Right renal cortex interstitium (tissue), 3 donors: ENCODE measurements around the gene TYW3. TPM values are rescaled to one million over a fixed set of nuclear protein-coding genes. Genes with fewer than 3 reads are reported as not detected.

ENCODE experiments used
- DNase-seq, 3 donors: peaks; one replicate each; pipeline ENCODE4 v3.0.0-alpha.2; 2013; ENCODE audit warnings: low read depth in 3 of 3, low spot score in 2 of 3
- polyA plus RNA-seq, 3 donors: library from polyadenylated mRNA; unstranded; fragments of 120-200 nt; gene quantifications; one replicate each; pipeline ENCODE4 v1.2.1, GENCODE V29; 2013; ENCODE audit not compliant: insufficient read length in 3 of 3

Gene TYW3
- polyA plus RNA-seq = 10 to 100 TPM; 32.0 to 36.9 (median 33.0) TPM

DNA sequence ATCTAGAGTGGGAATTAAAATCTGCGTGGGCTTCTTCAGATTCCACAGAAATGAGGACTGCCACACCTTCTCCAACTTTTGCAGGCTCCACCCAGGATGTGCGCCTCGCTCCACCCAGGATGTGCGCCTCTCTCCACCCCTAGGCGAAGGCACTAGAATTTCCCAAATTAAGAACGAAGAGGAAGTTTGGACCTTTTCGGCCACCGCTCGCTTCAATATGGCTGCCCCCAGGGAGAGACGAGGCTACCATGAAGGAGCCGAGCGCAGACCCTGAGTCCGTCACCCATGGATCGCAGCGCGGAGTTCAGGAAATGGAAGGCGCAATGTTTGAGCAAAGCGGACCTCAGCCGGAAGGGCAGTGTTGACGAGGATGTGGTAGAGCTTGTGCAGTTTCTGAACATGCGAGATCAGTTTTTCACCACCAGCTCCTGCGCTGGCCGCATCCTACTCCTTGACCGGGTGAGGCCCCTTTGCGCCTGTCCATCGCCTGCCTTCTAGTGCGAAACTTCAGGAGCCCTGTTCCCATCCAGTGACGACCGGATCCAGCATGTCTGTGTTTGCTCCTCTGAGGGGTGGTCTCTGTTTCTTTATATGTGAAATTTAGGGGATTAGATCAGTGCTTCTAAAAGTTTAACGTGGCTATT, at the start of gene TYW3, which contains the start of gene CRYZ:
TSS of gene TYW3 (plus strand) at position 193 of the 644 bp plus-strand sequence. CDS start at position 286, 93 bp downstream.
TSS of gene CRYZ (minus strand) at position 91 of the 644 bp plus-strand sequence. CDS start 8,229 bp downstream, outside the sequence.
- DNase-seq = peak; percentile 90 to 93 (median 90)

GRCh38 chr1:74683656-74684055, 49.3 kb upstream of the TYW3 start:
- DNase-seq = no peak

- no peak for DNase-seq
Observed at GRCh38 chr1:74684301-74684700, 48.7 kb upstream of the TYW3 start.

GRCh38 chr1:74686928-74687327, 46.0 kb upstream of the TYW3 start:
- DNase-seq = no peak

DNA sequence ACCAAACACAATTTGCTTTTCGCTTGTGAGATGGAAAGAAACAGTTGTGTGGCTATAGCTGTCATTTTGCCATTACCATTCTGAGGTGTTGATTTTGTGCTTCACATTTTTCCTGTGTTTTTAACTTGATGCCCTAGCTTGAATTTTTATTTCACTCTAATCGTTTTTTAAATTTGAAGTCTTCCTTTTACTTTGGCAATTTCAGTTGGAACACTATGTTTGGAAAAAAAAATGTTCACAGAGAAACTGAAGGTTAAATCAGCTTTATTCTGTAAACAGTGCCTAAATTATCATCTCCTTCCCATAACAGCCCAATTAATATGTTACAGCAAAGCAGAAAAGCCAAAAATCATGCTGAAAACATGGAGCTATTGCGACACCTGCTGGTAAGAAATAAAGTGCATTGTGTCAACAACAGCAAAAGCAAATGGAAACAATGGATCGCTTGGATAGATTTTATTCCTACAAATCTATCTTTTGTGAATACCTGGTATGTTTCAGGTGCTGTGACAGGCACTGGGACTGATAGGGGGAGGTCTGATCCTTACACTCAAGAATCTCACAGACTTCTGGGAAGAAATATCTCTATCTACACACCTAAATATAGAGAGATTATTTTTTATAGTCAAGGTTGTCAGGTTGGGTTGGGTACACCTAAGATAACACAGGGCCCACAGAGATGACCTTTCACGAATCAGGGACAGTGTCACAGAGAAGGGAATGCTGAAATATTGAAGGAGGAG, 43.2 kb upstream of the TYW3 start:
- DNase-seq = peak; percentile 51 to 60 (median 56)

- DNase-seq = no peak
Observed at GRCh38 chr1:74690364-74690696, 42.6 kb upstream of the TYW3 start.

DNA sequence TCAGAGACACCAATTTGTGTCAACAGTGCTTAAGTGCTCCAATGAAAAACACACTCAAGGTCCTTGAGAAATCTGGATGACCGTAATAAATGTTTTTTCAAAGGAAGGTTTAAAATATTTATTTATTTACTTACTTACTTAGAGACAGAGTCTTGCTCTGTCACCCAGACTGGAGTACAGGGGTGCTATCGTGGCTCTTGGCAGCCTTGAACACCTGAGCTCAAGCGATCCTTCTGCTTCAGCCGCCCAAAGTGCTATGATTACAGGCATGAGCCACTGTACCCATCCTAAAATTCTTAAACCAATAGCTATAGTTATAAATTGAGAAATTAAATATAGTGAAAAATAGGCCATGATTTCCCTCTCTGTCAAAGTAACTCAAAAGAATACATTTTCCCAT, 42.0 kb upstream of the TYW3 start:
- DNase-seq = no peak

DNA sequence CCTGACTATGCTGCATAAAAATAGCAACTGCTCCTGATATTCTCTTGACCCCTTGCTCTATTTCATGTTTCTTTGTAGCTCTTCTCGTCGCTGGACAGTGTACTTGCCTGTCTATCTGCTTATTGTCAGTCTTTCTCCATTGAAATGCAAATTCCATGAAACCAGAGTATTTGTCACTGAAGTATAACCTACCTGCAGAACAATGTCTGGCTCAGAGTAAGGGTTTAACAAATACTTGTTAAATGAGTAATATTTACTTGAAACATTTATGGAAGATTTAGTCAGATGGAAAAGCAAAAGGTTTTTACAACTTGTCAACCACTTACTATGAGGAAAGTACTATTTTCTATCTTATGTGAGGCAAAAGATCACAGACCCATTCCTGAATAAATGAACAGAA, 39.5 kb upstream of the TYW3 start:
- DNase-seq = no peak

- DNase-seq = no peak
Observed at GRCh38 chr1:74697832-74698231, 35.1 kb upstream of the TYW3 start.

- no peak for DNase-seq
Observed at GRCh38 chr1:74699331-74699730, 33.6 kb upstream of the TYW3 start.

- DNase-seq = no peak
Observed at GRCh38 chr1:74703386-74704182, 29.4 kb upstream of the TYW3 start.

DNA sequence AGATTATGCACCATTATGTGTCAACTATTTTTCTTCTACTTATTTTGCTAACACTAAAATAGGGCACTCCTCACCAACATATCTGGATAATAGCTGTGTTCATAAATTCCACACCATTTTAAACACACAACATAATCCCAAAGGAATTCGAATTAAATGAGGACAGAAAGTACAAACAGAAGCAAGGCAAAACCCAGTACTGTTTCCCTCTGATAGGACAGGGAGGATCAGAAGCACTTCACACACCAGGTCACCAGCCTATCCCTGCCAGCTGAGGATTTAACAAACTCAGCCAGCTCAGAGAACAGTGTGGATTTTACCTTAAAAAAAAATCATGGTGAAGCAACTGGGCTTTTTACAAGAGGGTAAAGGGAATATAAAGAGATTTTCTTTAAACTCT, 20.1 kb upstream of the TYW3 start:
- DNase-seq = no peak

DNA sequence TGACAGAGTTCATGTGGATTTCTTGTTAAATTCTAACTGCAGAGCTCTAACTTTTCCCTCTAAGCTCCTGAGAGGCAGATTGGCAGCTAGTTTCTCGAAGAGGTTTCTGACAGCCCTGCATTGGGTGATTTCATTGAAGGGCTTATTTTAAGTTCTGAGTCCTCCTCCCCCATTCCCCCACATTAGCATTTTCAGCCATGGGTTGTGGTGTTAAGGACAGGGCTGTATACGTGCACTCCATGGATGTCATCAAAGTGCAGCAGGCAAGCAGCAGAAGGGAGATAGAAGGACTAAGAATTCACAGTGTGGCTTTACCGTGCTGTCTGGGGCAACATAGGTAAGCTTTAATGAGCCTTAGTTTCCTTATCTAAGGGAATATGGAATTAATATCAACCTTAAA, 19.1 kb upstream of the TYW3 start:
- no peak for DNase-seq

DNA sequence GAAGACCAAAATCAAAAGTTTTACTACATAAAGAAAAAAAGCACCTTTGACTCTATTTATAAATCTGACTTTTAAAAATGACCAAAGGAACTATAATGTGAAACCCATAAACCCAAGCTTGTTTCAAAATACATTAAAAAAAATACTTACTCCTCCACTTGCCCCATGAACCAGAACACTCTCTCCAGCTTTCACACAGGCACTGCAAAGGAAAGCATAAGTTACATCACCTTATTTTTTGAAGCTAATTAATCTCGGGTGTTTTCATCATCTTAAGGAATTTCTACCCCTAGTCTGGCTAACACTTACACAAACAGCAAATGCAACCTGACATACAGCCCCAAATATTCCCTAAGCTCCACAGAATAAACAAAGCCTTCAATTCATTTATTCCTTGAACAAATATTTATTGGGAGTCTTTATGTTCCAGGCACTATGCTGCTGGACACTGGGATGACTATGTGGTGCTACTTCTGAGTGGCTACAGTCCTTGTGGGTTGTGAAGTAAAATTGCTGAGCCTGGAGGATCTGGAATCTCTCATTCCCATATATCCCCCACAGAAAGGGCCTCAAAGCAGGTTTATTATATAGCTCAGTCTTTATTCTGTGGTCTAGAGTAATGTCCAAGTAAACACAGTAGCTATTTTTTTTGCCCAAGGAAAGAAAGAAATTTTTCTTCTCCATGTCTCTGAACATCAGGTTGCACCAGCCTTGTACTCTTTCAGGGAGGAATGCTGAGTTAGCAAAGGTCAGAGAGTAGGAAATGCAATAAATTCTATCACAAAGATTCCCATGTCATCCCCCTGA, 18.3 kb upstream of the TYW3 start:
- no peak for DNase-seq

DNA sequence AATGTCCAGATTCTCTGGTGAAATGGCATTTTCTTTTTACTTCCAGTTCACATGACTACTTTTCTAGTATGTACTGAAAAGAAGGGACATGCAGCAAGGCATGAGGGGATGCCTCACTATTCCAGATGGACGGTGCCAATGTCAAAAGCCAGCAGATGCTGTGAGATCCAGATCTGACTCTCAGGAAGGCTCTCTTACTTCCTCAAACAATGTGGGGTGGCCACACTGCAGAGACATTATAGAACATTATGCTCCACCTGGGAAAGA, 17.8 kb upstream of the TYW3 start:
- DNase-seq = no peak

DNA sequence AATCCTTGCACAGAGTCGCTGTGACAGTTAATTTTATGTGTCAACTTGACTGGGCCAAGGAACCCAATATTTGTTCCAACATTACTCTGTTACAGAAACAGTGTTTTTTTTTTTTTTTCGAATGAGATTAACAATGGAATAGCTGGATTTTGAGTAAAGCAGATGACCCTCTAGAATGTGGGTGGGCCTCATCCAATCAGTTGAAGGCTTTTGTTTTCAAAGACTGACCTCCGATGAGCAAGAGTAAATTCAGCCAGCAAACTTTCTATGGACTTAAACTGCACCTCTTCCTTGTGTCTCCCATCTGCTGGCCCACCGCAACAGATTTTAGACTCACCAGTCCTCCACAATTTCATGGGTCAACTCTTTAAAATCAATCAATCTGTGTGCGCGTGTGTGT, 17.1 kb upstream of the TYW3 start:
- no peak for DNase-seq

DNA sequence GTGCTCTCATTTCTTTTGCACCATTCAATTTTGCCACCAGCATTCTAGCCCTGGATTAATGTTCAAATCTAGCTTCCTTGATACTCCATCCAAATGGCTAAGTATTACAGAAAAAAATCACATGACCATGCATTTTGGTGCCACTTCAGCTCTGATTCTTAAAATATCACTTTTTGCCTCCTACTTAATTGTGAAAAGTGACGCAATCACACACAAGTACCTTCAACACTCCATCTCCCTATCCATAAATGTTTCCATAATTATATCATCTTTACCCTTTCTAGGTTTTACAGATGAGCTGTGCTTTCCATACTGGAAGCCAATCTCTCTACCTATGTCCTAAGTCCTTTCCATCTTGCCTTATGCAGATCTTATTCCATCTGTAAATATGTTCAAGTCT, 16.1 kb upstream of the TYW3 start:
- DNase-seq = no peak

GRCh38 chr1:74717626-74718025, 15.3 kb upstream of the TYW3 start:
- DNase-seq = no peak

GRCh38 chr1:74726063-74726462, 6.9 kb upstream of the TYW3 start:
- DNase-seq = no peak

- DNase-seq = no peak
Observed at GRCh38 chr1:74728736-74729135, 4.2 kb upstream of the TYW3 start.
